Measurements from ENCODE around the gene MRPS15.
"Not testable (repeated sequence)": the region's sequence is repeated elsewhere in the genome, so short reads cannot be mapped to it uniquely, and the experiment has no call there.

MRPS15 gene

GRCh38 chr1:36511804-36512798 lies 47.9 kb upstream of the MRPS15 start (continued):
- no peak for TF ChIP-seq SNAI2 (CRISPR knock-in tag; IDR thresholded peaks at IDR 0.05)
- no peak for TF ChIP-seq ZFP3 (CRISPR knock-in tag; IDR thresholded peaks at IDR 0.05)
- TF ChIP-seq ISL1 (CRISPR knock-in tag; IDR thresholded peaks at IDR 0.05): no peak
- no peak for TF ChIP-seq CSRNP3 (CRISPR knock-in tag; IDR thresholded peaks at IDR 0.05)
- no peak for TF ChIP-seq PPARA (CRISPR knock-in tag; IDR thresholded peaks at IDR 0.05; ENCODE audit: borderline replicate concordance)
- TF ChIP-seq TOX (CRISPR knock-in tag; IDR thresholded peaks at IDR 0.05; ENCODE audit: borderline replicate concordance): no peak
- no peak for TF ChIP-seq ZNF70 (CRISPR knock-in tag; IDR thresholded peaks at IDR 0.05)
- no peak for TF ChIP-seq CSDC2 (CRISPR knock-in tag; IDR thresholded peaks at IDR 0.05)
- TF ChIP-seq ZFP30 (CRISPR knock-in tag; IDR thresholded peaks at IDR 0.05): no peak

GRCh38 chr1:36511220-36511619 lies 47.0 kb upstream of the MRPS15 start:
- not testable (repeated sequence) for ATAC-seq

- TF ChIP-seq ZFP30 (CRISPR knock-in tag; IDR thresholded peaks at IDR 0.05): no peak
- TF ChIP-seq PPARA (CRISPR knock-in tag; IDR thresholded peaks at IDR 0.05; ENCODE audit: borderline replicate concordance): no peak
- TF ChIP-seq GLIS3 (CRISPR knock-in tag; IDR thresholded peaks at IDR 0.05): no peak
- TF ChIP-seq ISL1 (CRISPR knock-in tag; IDR thresholded peaks at IDR 0.05): no peak
These were observed 46.2 kb upstream of the MRPS15 start for GRCh38 chr1:36510418-36510817.

GRCh38 chr1:36508257-36508656 lies 44.1 kb upstream of the MRPS15 start:
- no peak for ATAC-seq
- TF ChIP-seq TCF4 (CRISPR knock-in tag; IDR thresholded peaks at IDR 0.05; ENCODE audit: borderline replicate concordance) (no peak), ARNTL (CRISPR knock-in tag; IDR thresholded peaks at IDR 0.05; ENCODE audit: borderline replicate concordance, low read depth) (no peak), CSDC2 (CRISPR knock-in tag; IDR thresholded peaks at IDR 0.05) (no peak), OSR1 (CRISPR knock-in tag; IDR thresholded peaks at IDR 0.05) (no peak), ZNF70 (CRISPR knock-in tag; IDR thresholded peaks at IDR 0.05) (no peak), PPARA (CRISPR knock-in tag; IDR thresholded peaks at IDR 0.05; ENCODE audit: borderline replicate concordance) (no peak), ZNF8 (CRISPR knock-in tag; IDR thresholded peaks at IDR 0.05) (no peak), CREB5 (CRISPR knock-in tag; IDR thresholded peaks at IDR 0.05; ENCODE audit: low read depth) (no peak), CSRNP3 (CRISPR knock-in tag; IDR thresholded peaks at IDR 0.05) (no peak), SNAI2 (CRISPR knock-in tag; IDR thresholded peaks at IDR 0.05) (no peak), RARB (CRISPR knock-in tag; IDR thresholded peaks at IDR 0.05) (no peak), GLIS3 (CRISPR knock-in tag; IDR thresholded peaks at IDR 0.05) (no peak), ZNF565 (CRISPR knock-in tag; conservative IDR thresholded peaks at IDR 0.05; ENCODE audit: low read depth) (no peak), ISL1 (CRISPR knock-in tag; IDR thresholded peaks at IDR 0.05) (no peak), BACH2 (CRISPR knock-in tag; IDR thresholded peaks at IDR 0.05; ENCODE audit: borderline replicate concordance) (no peak), TOX (CRISPR knock-in tag; IDR thresholded peaks at IDR 0.05; ENCODE audit: borderline replicate concordance) (no peak)

More at GRCh38 chr1:36510418-36510817, 46.2 kb upstream of the MRPS15 start:
- no peak for ATAC-seq

- no peak for ATAC-seq
- TF ChIP-seq PATZ1 (CRISPR knock-in tag; IDR thresholded peaks at IDR 0.05; ENCODE audit: borderline replicate concordance) (no peak), RARB (CRISPR knock-in tag; IDR thresholded peaks at IDR 0.05) (no peak), CSRNP3 (CRISPR knock-in tag; IDR thresholded peaks at IDR 0.05) (no peak), POU6F1 (CRISPR knock-in tag; IDR thresholded peaks at IDR 0.05; ENCODE audit: borderline replicate concordance, low read depth) (no peak)
These were observed 42.2 kb upstream of the MRPS15 start for GRCh38 chr1:36506276-36506920.

All from SK-N-SH treated with all-trans-retinoic acid at 6 μM for 48 hours (cell line).